Effector memory CD8-positive, alpha-beta T cell (primary cell): ENCODE results near the gene CSRP2.

Source experiments
- ATAC-seq: fragments of 150-1000 bp; cut with Tn5 transposase; replicated peaks from 2 replicates; pipeline ENCODE4 v1.10.0; 2021; ENCODE audit warnings: mild to moderate bottlenecking, moderate library complexity
- DNase-seq, 3 experiments: peaks; one replicate each; pipeline ENCODE4 v3.0.0; 2021
- H3K27ac Mint-ChIP-seq, 2 donors: one replicate each; pipeline ENCODE4 v1.8.0; 2022; ENCODE audit warnings: mild to moderate bottlenecking in 2 of 2, mixed read lengths in 2 of 2, moderate library complexity in 2 of 2
- H3K27me3 Mint-ChIP-seq, 2 donors: one replicate each; pipeline ENCODE4 v1.8.0; 2022; ENCODE audit warnings: mixed read lengths in 2 of 2
- H3K36me3 Mint-ChIP-seq: one replicate; pipeline ENCODE4 v1.8.0; 2022; ENCODE audit warnings: mild to moderate bottlenecking, moderate library complexity, mixed read lengths; ENCODE audit not compliant: insufficient read depth
- H3K4me1 Mint-ChIP-seq, 2 donors: one replicate each; pipeline ENCODE4 v1.8.0; 2022; ENCODE audit warnings: low read depth in 2 of 2, mixed read lengths in 2 of 2
- H3K4me3 Mint-ChIP-seq, 2 donors: one replicate each; pipeline ENCODE4 v1.8.0; 2022; ENCODE audit warnings: mild to moderate bottlenecking in 2 of 2, mixed read lengths in 2 of 2, moderate library complexity in 2 of 2
- H3K9me3 Mint-ChIP-seq, 2 donors: one replicate each; pipeline ENCODE4 v1.8.0; 2022; ENCODE audit warnings: mixed read lengths in 2 of 2
- total RNA-seq, 9 experiments: gene quantifications; one replicate each; lab custom pipeline; 2026; lab: John Stamatoyannopoulos, UW

Gene CSRP2
- 0 to 4.1 (median 0.10) reads per million in 9 experiments for total RNA-seq

GRCh38 chr12:76878899-76879709 is at the start of gene CSRP2:
Gene CSRP2 (minus strand): TSS chr12:76879019. CDS start chr12:76866260, 12,759 bp downstream.
- Mint-ChIP-seq H3K36me3 (no peaks in the 10 kb centered on the region), H3K4me1 (peaks cover 10 to 11% of the 10 kb centered on the region in 2 donors), H3K27me3 (peaks cover 70 to 78% of the 10 kb centered on the region in 2 donors), H3K27ac (peak within 1 kb of the TSS in 1 of 2 donors; percentile 75), H3K4me3 (peak within 1 kb of the TSS; percentile 86 to 93), H3K9me3 (no peaks in the 10 kb centered on the region)
- DNase-seq (peak; percentile 9 to 11 (median 9)), ATAC-seq (peak; percentile 77)

- no peak for ATAC-seq
- peaks cover 20 to 25% of the 10 kb centered on the region in 2 donors for H3K27me3 Mint-ChIP-seq
- no peak overlapping the region for H3K4me3 Mint-ChIP-seq
- no peaks in the 10 kb centered on the region for H3K4me1 Mint-ChIP-seq
- no peak for DNase-seq
- no peak overlapping the region for H3K27ac Mint-ChIP-seq
- H3K9me3 Mint-ChIP-seq: no peaks in the 10 kb centered on the region
- no peaks in the 10 kb centered on the region for H3K36me3 Mint-ChIP-seq
These were observed 48.5 kb upstream of the CSRP2 start for GRCh38 chr12:76927170-76927784.

- Mint-ChIP-seq H3K36me3 (no peaks in the 10 kb centered on the region), H3K27me3 (peaks cover 20 to 26% of the 10 kb centered on the region in 2 donors), H3K27ac (no peak overlapping the region), H3K9me3 (no peaks in the 10 kb centered on the region), H3K4me1 (no peaks in the 10 kb centered on the region), H3K4me3 (no peak overlapping the region)
- DNase-seq (no peak), ATAC-seq (no peak)
These were observed 46.3 kb upstream of the CSRP2 start for GRCh38 chr12:76925135-76925534.

GRCh38 chr12:76922866-76923265 is 44.0 kb upstream of the CSRP2 start:
- H3K36me3 Mint-ChIP-seq: no peaks in the 10 kb centered on the region
- ATAC-seq: no peak
- H3K9me3 Mint-ChIP-seq: no peaks in the 10 kb centered on the region
- DNase-seq: no peak
- H3K4me3 Mint-ChIP-seq: no peak overlapping the region
- no peaks in the 10 kb centered on the region for H3K4me1 Mint-ChIP-seq
- peaks cover 26 to 27% of the 10 kb centered on the region in 2 donors for H3K27me3 Mint-ChIP-seq
- H3K27ac Mint-ChIP-seq: no peak overlapping the region

GRCh38 chr12:76921891-76922664 is 43.3 kb upstream of the CSRP2 start:
- Mint-ChIP-seq H3K4me1 (no peaks in the 10 kb centered on the region), H3K9me3 (no peaks in the 10 kb centered on the region), H3K4me3 (no peak overlapping the region), H3K27ac (no peak overlapping the region), H3K27me3 (peaks cover 24 to 28% of the 10 kb centered on the region in 2 donors), H3K36me3 (no peaks in the 10 kb centered on the region)
- DNase-seq (no peak), ATAC-seq (no peak)

GRCh38 chr12:76921100-76921471 is 42.3 kb upstream of the CSRP2 start:
- Mint-ChIP-seq H3K36me3 (no peaks in the 10 kb centered on the region), H3K4me3 (no peak overlapping the region), H3K27ac (no peak overlapping the region)

GRCh38 chr12:76920172-76921099 is 41.6 kb upstream of the CSRP2 start:
- H3K36me3 Mint-ChIP-seq: peaks cover 1% of the 10 kb centered on the region
- H3K27me3 Mint-ChIP-seq: peaks cover 27% of the 10 kb centered on the region in 2 donors
- no peaks in the 10 kb centered on the region for H3K9me3 Mint-ChIP-seq
- H3K4me1 Mint-ChIP-seq: no peaks in the 10 kb centered on the region
- no peak for DNase-seq
- no peak overlapping the region for H3K27ac Mint-ChIP-seq
- no peak for ATAC-seq
- H3K4me3 Mint-ChIP-seq: no peak overlapping the region

More at GRCh38 chr12:76921100-76921471, 42.3 kb upstream of the CSRP2 start:
- no peaks in the 10 kb centered on the region for H3K4me1 Mint-ChIP-seq
- peaks cover 22 to 27% of the 10 kb centered on the region in 2 donors for H3K27me3 Mint-ChIP-seq
- ATAC-seq: no peak
- DNase-seq: no peak
- no peaks in the 10 kb centered on the region for H3K9me3 Mint-ChIP-seq

GRCh38 chr12:76919383-76920171 is 40.8 kb upstream of the CSRP2 start:
- Mint-ChIP-seq H3K4me1 (no peaks in the 10 kb centered on the region), H3K27ac (no peak overlapping the region), H3K36me3 (peaks cover 4% of the 10 kb centered on the region), H3K27me3 (peaks cover 27% of the 10 kb centered on the region in 2 donors), H3K4me3 (no peak overlapping the region), H3K9me3 (no peaks in the 10 kb centered on the region)
- DNase-seq (no peak), ATAC-seq (no peak)

- H3K4me1 Mint-ChIP-seq: no peaks in the 10 kb centered on the region
- no peak for DNase-seq
- ATAC-seq: no peak
- no peak overlapping the region for H3K27ac Mint-ChIP-seq
- H3K4me3 Mint-ChIP-seq: no peak overlapping the region
- H3K27me3 Mint-ChIP-seq: peaks cover 39 to 48% of the 10 kb centered on the region in 2 donors
- no peaks in the 10 kb centered on the region for H3K9me3 Mint-ChIP-seq
- peaks cover 4% of the 10 kb centered on the region for H3K36me3 Mint-ChIP-seq
These were observed 37.3 kb upstream of the CSRP2 start for GRCh38 chr12:76916170-76916540.

GRCh38 chr12:76915361-76916169 is 36.7 kb upstream of the CSRP2 start:
- Mint-ChIP-seq H3K4me1 (no peaks in the 10 kb centered on the region), H3K27ac (no peak overlapping the region), H3K27me3 (peaks cover 42 to 51% of the 10 kb centered on the region in 2 donors), H3K36me3 (peaks cover 4% of the 10 kb centered on the region), H3K9me3 (no peaks in the 10 kb centered on the region), H3K4me3 (no peak overlapping the region)
- ATAC-seq (no peak), DNase-seq (no peak)

GRCh38 chr12:76914102-76914859 is 35.5 kb upstream of the CSRP2 start:
- Mint-ChIP-seq H3K27me3 (peaks cover 42 to 43% of the 10 kb centered on the region in 2 donors), H3K4me3 (no peak overlapping the region), H3K36me3 (peaks cover 4% of the 10 kb centered on the region), H3K9me3 (no peaks in the 10 kb centered on the region), H3K27ac (no peak overlapping the region), H3K4me1 (no peaks in the 10 kb centered on the region)
- DNase-seq: no peak
- ATAC-seq: no peak
